Measurements from ENCODE around the gene ACTA2.

ACTA2 gene

GRCh38 chr10:88958721-88959120, 6.1 kb upstream of the ACTA2 start:
- H2BK120ac ChIP-seq (ENCODE audit: low read depth, low read length) = no peak overlapping the region
- no peak overlapping the region for H2AK5ac ChIP-seq (ENCODE audit: low read length)
- no peak overlapping the region for H2BK5ac ChIP-seq (ENCODE audit: low read length)

GRCh38 chr10:88957381-88957780, 4.8 kb upstream of the ACTA2 start:
- H3K79me1 ChIP-seq (ENCODE audit: low read length) = no peaks in the 10 kb centered on the region
- WGBS (ENCODE audit: extremely low coverage, insufficient coverage, low lambda C conversion rate) = no CpG with 5 or more reads among the region's 1 CpG
- no peak overlapping the region for H3K56ac ChIP-seq (ENCODE audit: low read length)
- DNase-seq = no peak
- no peak overlapping the region for H2BK120ac ChIP-seq (ENCODE audit: low read depth, low read length)
- no peaks in the 10 kb centered on the region for H3K4me1 ChIP-seq (ENCODE audit: control insufficient read depth, low read depth, low read length)
- no peak overlapping the region for H3K18ac ChIP-seq (ENCODE audit: low read length)
- no peak overlapping the region for H2BK5ac ChIP-seq (ENCODE audit: low read length)
- H3K27ac ChIP-seq (ENCODE audit: low read depth, low read length) = no peak overlapping the region
- H4K5ac ChIP-seq (ENCODE audit: low read length) = no peak overlapping the region
- H4K8ac ChIP-seq (ENCODE audit: low read depth, low read length) = no peak overlapping the region
- H3K23ac ChIP-seq (ENCODE audit: low read length) = no peak overlapping the region
- no peak overlapping the region for H3K4me3 ChIP-seq (ENCODE audit: low read length)
- H2BK15ac ChIP-seq (replicated peaks; ENCODE audit: low read depth) = no peak overlapping the region
- no peak overlapping the region for H3K9ac ChIP-seq (ENCODE audit: low read length)
- no peak overlapping the region for H3K4me2 ChIP-seq (ENCODE audit: low read length)
- no peak overlapping the region for H2AK5ac ChIP-seq (ENCODE audit: low read length)
- H3K4ac ChIP-seq (ENCODE audit: low read depth, low read length) = no peak overlapping the region
- no peaks in the 10 kb centered on the region for H3K27me3 ChIP-seq (ENCODE audit: insufficient read depth, low read length, poor library complexity)
- H3K79me2 ChIP-seq (ENCODE audit: control insufficient read depth, insufficient read depth, low read length) = no peaks in the 10 kb centered on the region
- H3K36me3 ChIP-seq (ENCODE audit: control insufficient read depth, insufficient read depth, low read length) = no peaks in the 10 kb centered on the region

More at GRCh38 chr10:88958721-88959120, 6.1 kb upstream of the ACTA2 start:
- no peak overlapping the region for H3K4ac ChIP-seq (ENCODE audit: low read depth, low read length)
- no peaks in the 10 kb centered on the region for H3K36me3 ChIP-seq (ENCODE audit: control insufficient read depth, insufficient read depth, low read length)
- no peaks in the 10 kb centered on the region for H3K79me1 ChIP-seq (ENCODE audit: low read length)
- no peak overlapping the region for H2BK15ac ChIP-seq (replicated peaks; ENCODE audit: low read depth)
- no peaks in the 10 kb centered on the region for H3K4me1 ChIP-seq (ENCODE audit: control insufficient read depth, low read depth, low read length)
- no peak for DNase-seq
- no peak overlapping the region for H3K23ac ChIP-seq (ENCODE audit: low read length)
- H3K4me2 ChIP-seq (ENCODE audit: low read length) = no peak overlapping the region
- no peak overlapping the region for H3K56ac ChIP-seq (ENCODE audit: low read length)
- no peaks in the 10 kb centered on the region for H3K79me2 ChIP-seq (ENCODE audit: control insufficient read depth, insufficient read depth, low read length)
- H3K18ac ChIP-seq (ENCODE audit: low read length) = no peak overlapping the region
- no peak overlapping the region for H3K4me3 ChIP-seq (ENCODE audit: low read length)
- H3K27ac ChIP-seq (ENCODE audit: low read depth, low read length) = no peak overlapping the region
- no CpG with 5 or more reads among the region's 6 CpGs for WGBS (ENCODE audit: extremely low coverage, insufficient coverage, low lambda C conversion rate)
- H3K27me3 ChIP-seq (ENCODE audit: insufficient read depth, low read length, poor library complexity) = no peaks in the 10 kb centered on the region
- no peak overlapping the region for H4K5ac ChIP-seq (ENCODE audit: low read length)
- H4K8ac ChIP-seq (ENCODE audit: low read depth, low read length) = no peak overlapping the region
- H3K9ac ChIP-seq (ENCODE audit: low read length) = no peak overlapping the region

GRCh38 chr10:88954458-88955083, 2.0 kb upstream of the ACTA2 start:
- no peak overlapping the region for H3K9ac ChIP-seq (ENCODE audit: low read length)

GRCh38 chr10:88953662-88954061, 1.1 kb upstream of the ACTA2 start:
- no peak overlapping the region for H3K4me3 ChIP-seq (ENCODE audit: low read length)
- H2BK5ac ChIP-seq (ENCODE audit: low read length) = no peak overlapping the region
- H3K36me3 ChIP-seq (ENCODE audit: control insufficient read depth, insufficient read depth, low read length) = no peaks in the 10 kb centered on the region
- no peak overlapping the region for H3K18ac ChIP-seq (ENCODE audit: low read length)
- H3K79me1 ChIP-seq (ENCODE audit: low read length) = no peaks in the 10 kb centered on the region
- no peak overlapping the region for H4K5ac ChIP-seq (ENCODE audit: low read length)
- WGBS (ENCODE audit: extremely low coverage, insufficient coverage, low lambda C conversion rate) = no CpG with 5 or more reads among the region's 5 CpGs
- H3K27me3 ChIP-seq (ENCODE audit: insufficient read depth, low read length, poor library complexity) = no peaks in the 10 kb centered on the region
- no peak overlapping the region for H2BK120ac ChIP-seq (ENCODE audit: low read depth, low read length)
- H3K56ac ChIP-seq (ENCODE audit: low read length) = no peak overlapping the region
- no peak overlapping the region for H3K27ac ChIP-seq (ENCODE audit: low read depth, low read length)
- no peak overlapping the region for H3K23ac ChIP-seq (ENCODE audit: low read length)
- no peaks in the 10 kb centered on the region for H3K79me2 ChIP-seq (ENCODE audit: control insufficient read depth, insufficient read depth, low read length)
- no peak overlapping the region for H3K9ac ChIP-seq (ENCODE audit: low read length)
- H3K4ac ChIP-seq (ENCODE audit: low read depth, low read length) = no peak overlapping the region
- no peak overlapping the region for H2BK15ac ChIP-seq (replicated peaks; ENCODE audit: low read depth)
- H2AK5ac ChIP-seq (ENCODE audit: low read length) = no peak overlapping the region
- no peak for DNase-seq
- no peak overlapping the region for H4K8ac ChIP-seq (ENCODE audit: low read depth, low read length)
- no peaks in the 10 kb centered on the region for H3K4me1 ChIP-seq (ENCODE audit: control insufficient read depth, low read depth, low read length)
- no peak overlapping the region for H3K4me2 ChIP-seq (ENCODE audit: low read length)

More at GRCh38 chr10:88954458-88955083, 2.0 kb upstream of the ACTA2 start:
- no peak overlapping the region for H3K56ac ChIP-seq (ENCODE audit: low read length)
- H2BK15ac ChIP-seq (replicated peaks; ENCODE audit: low read depth) = no peak overlapping the region
- no peak overlapping the region for H3K4me2 ChIP-seq (ENCODE audit: low read length)
- H3K4me3 ChIP-seq (ENCODE audit: low read length) = no peak overlapping the region
- H3K4me1 ChIP-seq (ENCODE audit: control insufficient read depth, low read depth, low read length) = no peaks in the 10 kb centered on the region
- H3K23ac ChIP-seq (ENCODE audit: low read length) = no peak overlapping the region
- no peak overlapping the region for H3K18ac ChIP-seq (ENCODE audit: low read length)
- no peak for DNase-seq
- no peak overlapping the region for H4K8ac ChIP-seq (ENCODE audit: low read depth, low read length)
- no peak overlapping the region for H2BK5ac ChIP-seq (ENCODE audit: low read length)
- H2AK5ac ChIP-seq (ENCODE audit: low read length) = no peak overlapping the region
- H3K4ac ChIP-seq (ENCODE audit: low read depth, low read length) = no peak overlapping the region
- no peak overlapping the region for H3K27ac ChIP-seq (ENCODE audit: low read depth, low read length)
- H3K27me3 ChIP-seq (ENCODE audit: insufficient read depth, low read length, poor library complexity) = no peaks in the 10 kb centered on the region
- H2BK120ac ChIP-seq (ENCODE audit: low read depth, low read length) = no peak overlapping the region
- H3K79me2 ChIP-seq (ENCODE audit: control insufficient read depth, insufficient read depth, low read length) = no peaks in the 10 kb centered on the region
- H3K36me3 ChIP-seq (ENCODE audit: control insufficient read depth, insufficient read depth, low read length) = no peaks in the 10 kb centered on the region
- no peak overlapping the region for H4K5ac ChIP-seq (ENCODE audit: low read length)
- no CpG with 5 or more reads among the region's 4 CpGs for WGBS (ENCODE audit: extremely low coverage, insufficient coverage, low lambda C conversion rate)
- no peaks in the 10 kb centered on the region for H3K79me1 ChIP-seq (ENCODE audit: low read length)

- H3K4ac ChIP-seq (ENCODE audit: low read depth, low read length) = no peak overlapping the region
- no peak overlapping the region for H3K4me3 ChIP-seq (ENCODE audit: low read length)
- no peak overlapping the region for H2BK5ac ChIP-seq (ENCODE audit: low read length)
- no peak overlapping the region for H3K27ac ChIP-seq (ENCODE audit: low read depth, low read length)
- no peak overlapping the region for H2BK120ac ChIP-seq (ENCODE audit: low read depth, low read length)
- no peak for DNase-seq
- no peak overlapping the region for H3K23ac ChIP-seq (ENCODE audit: low read length)
- no peak overlapping the region for H2AK5ac ChIP-seq (ENCODE audit: low read length)
- no peak overlapping the region for H3K4me2 ChIP-seq (ENCODE audit: low read length)
- no peak overlapping the region for H3K18ac ChIP-seq (ENCODE audit: low read length)
- H3K27me3 ChIP-seq (ENCODE audit: insufficient read depth, low read length, poor library complexity) = no peaks in the 10 kb centered on the region
- no peak overlapping the region for H4K5ac ChIP-seq (ENCODE audit: low read length)
- H3K4me1 ChIP-seq (ENCODE audit: control insufficient read depth, low read depth, low read length) = no peaks in the 10 kb centered on the region
- no peaks in the 10 kb centered on the region for H3K79me2 ChIP-seq (ENCODE audit: control insufficient read depth, insufficient read depth, low read length)
- no peaks in the 10 kb centered on the region for H3K79me1 ChIP-seq (ENCODE audit: low read length)
- no peaks in the 10 kb centered on the region for H3K36me3 ChIP-seq (ENCODE audit: control insufficient read depth, insufficient read depth, low read length)
- no peak overlapping the region for H4K8ac ChIP-seq (ENCODE audit: low read depth, low read length)
- no peak overlapping the region for H3K56ac ChIP-seq (ENCODE audit: low read length)
- no CpG with 5 or more reads among the region's 3 CpGs for WGBS (ENCODE audit: extremely low coverage, insufficient coverage, low lambda C conversion rate)
- H3K9ac ChIP-seq (ENCODE audit: low read length) = no peak overlapping the region
- H2BK15ac ChIP-seq (replicated peaks; ENCODE audit: low read depth) = no peak overlapping the region
These were observed 2.4 kb downstream of the ACTA2 start for GRCh38 chr10:88949912-88950837.

All from mesendoderm (in vitro differentiated cells).